Activated T-cell treated with anti-CD3 and anti-CD28 coated beads, Interleukin-2, amount 50 U/mL, for 72 hours (primary cell): Measurements from ENCODE around the gene ABHD1. TPM values are rescaled to one million over a fixed set of nuclear protein-coding genes. Genes with fewer than 3 reads are reported as not detected.
A peak's percentile ranks its signal among the peaks of the same experiment; 100 is the strongest.
"Not testable (repeated sequence)": the region's sequence is repeated elsewhere in the genome, so short reads cannot be mapped to it uniquely, and the experiment has no call there.

Experiments
- ATAC-seq, 2 donors: fragments of 150-1000 bp; cut with Tn5 transposase; replicated peaks in 1 of 2; 2 replicates each; pipeline ENCODE4 v1.10.0; 2021; ENCODE audit warnings: moderate library complexity in 2 of 2, mild to moderate bottlenecking in 1 of 2
- DNase-seq, 2 donors: peaks; one replicate each; pipeline ENCODE4 v3.0.0; 2021 to 2022; ENCODE audit warnings: mixed read lengths in 1 of 2
- H3K27ac Mint-ChIP-seq: one replicate; pipeline ENCODE4 v1.8.0; 2022; ENCODE audit warnings: mild to moderate bottlenecking, moderate library complexity, mixed read lengths
- H3K27me3 Mint-ChIP-seq: one replicate; pipeline ENCODE4 v1.8.0; 2022; ENCODE audit warnings: low read depth, mixed read lengths
- H3K36me3 Mint-ChIP-seq, 2 donors: one replicate each; pipeline ENCODE4 v1.8.0; 2022; ENCODE audit warnings: mixed read lengths in 2 of 2, mild to moderate bottlenecking in 1 of 2; ENCODE audit not compliant: insufficient read depth in 2 of 2
- H3K4me1 Mint-ChIP-seq: one replicate; pipeline ENCODE4 v1.8.0; 2022; ENCODE audit warnings: low read depth, mixed read lengths
- H3K4me3 Mint-ChIP-seq, 2 donors: one replicate each; pipeline ENCODE4 v1.8.0; 2022; ENCODE audit warnings: mild to moderate bottlenecking in 2 of 2, mixed read lengths in 2 of 2, moderate library complexity in 2 of 2
- H3K9me3 Mint-ChIP-seq, 2 donors: one replicate each; pipeline ENCODE4 v1.8.0; 2022; ENCODE audit warnings: mixed read lengths in 2 of 2
- total RNA-seq, 2 donors: library from RNA; stranded (reverse); gene quantifications; one replicate each; pipeline ENCODE4 v1.2.3, GENCODE V29; 2022

Gene ABHD1
- total RNA-seq, 2 donors from 2014 or later = 0.34 to 0.72 TPM

GRCh38 chr2:27109083-27109482, 14.5 kb upstream of the ABHD1 start:
- no peak overlapping the region for H3K27ac Mint-ChIP-seq
- H3K27me3 Mint-ChIP-seq = no peaks in the 10 kb centered on the region
- ATAC-seq (no peak), DNase-seq (no peak)
- no peaks in the 10 kb centered on the region for H3K9me3 Mint-ChIP-seq
- no peak overlapping the region for H3K4me3 Mint-ChIP-seq
- no peaks in the 10 kb centered on the region for H3K36me3 Mint-ChIP-seq
- no peaks in the 10 kb centered on the region for H3K4me1 Mint-ChIP-seq

- H3K4me1 Mint-ChIP-seq, DNase-seq, ATAC-seq, H3K36me3 Mint-ChIP-seq, H3K9me3 Mint-ChIP-seq, H3K27me3 Mint-ChIP-seq, H3K27ac Mint-ChIP-seq: not testable (repeated sequence)
- H3K4me3 Mint-ChIP-seq = peak overlapping the region in 1 of 2 donors; percentile 13
Measured at GRCh38 chr2:27110603-27111352, 12.8 kb upstream of the ABHD1 start.

GRCh38 chr2:27111392-27112078, 12.1 kb upstream of the ABHD1 start:
- ATAC-seq, H3K4me3 Mint-ChIP-seq, H3K4me1 Mint-ChIP-seq, H3K27ac Mint-ChIP-seq, H3K9me3 Mint-ChIP-seq, H3K27me3 Mint-ChIP-seq, DNase-seq, H3K36me3 Mint-ChIP-seq: not testable (repeated sequence)

- peaks cover 7% of the 10 kb centered on the region for H3K4me1 Mint-ChIP-seq
Measured at GRCh38 chr2:27115519-27115918, 8.1 kb upstream of the ABHD1 start.

GRCh38 chr2:27117995-27118524, 5.6 kb upstream of the ABHD1 start:
- DNase-seq (no peak), ATAC-seq (no peak)
- Mint-ChIP-seq H3K36me3 (no peaks in the 10 kb centered on the region), H3K27ac (no peak overlapping the region), H3K9me3 (no peaks in the 10 kb centered on the region), H3K4me1 (peaks cover 13% of the 10 kb centered on the region), H3K4me3 (peak overlapping the region in 1 of 2 donors; percentile 68), H3K27me3 (peaks cover 41% of the 10 kb centered on the region)

More at GRCh38 chr2:27115519-27115918, 8.1 kb upstream of the ABHD1 start:
- Mint-ChIP-seq H3K9me3 (no peaks in the 10 kb centered on the region), H3K27me3 (peaks cover 19% of the 10 kb centered on the region), H3K27ac (peak overlapping the region; percentile 4), H3K36me3 (no peaks in the 10 kb centered on the region), H3K4me3 (no peak overlapping the region)
- DNase-seq (no peak), ATAC-seq (no peak)

- Mint-ChIP-seq H3K36me3 (no peaks in the 10 kb centered on the region), H3K4me1 (peaks cover 17% of the 10 kb centered on the region), H3K27ac (no peak within 1 kb of the TSS), H3K9me3 (no peaks in the 10 kb centered on the region), H3K27me3 (peaks cover 41% of the 10 kb centered on the region), H3K4me3 (peak within 1 kb of the TSS; percentile 77 to 82)
- ATAC-seq (peak; percentile 21 to 26), DNase-seq (no peak)
Measured at GRCh38 chr2:27118525-27119329, 4.9 kb upstream of the ABHD1 start, which contains the start of gene CGREF1. Gene CGREF1 (minus strand): TSS chr2:27119128. CDS start chr2:27104366, 14,762 bp downstream.

GRCh38 chr2:27119330-27119670, 4.3 kb upstream of the ABHD1 start:
- H3K27ac Mint-ChIP-seq, ATAC-seq, H3K36me3 Mint-ChIP-seq, H3K9me3 Mint-ChIP-seq, DNase-seq: not testable (repeated sequence)
- H3K4me3 Mint-ChIP-seq = peak overlapping the region; percentile 77 to 82
- H3K27me3 Mint-ChIP-seq = peaks cover 41% of the 10 kb centered on the region
- peaks cover 21% of the 10 kb centered on the region for H3K4me1 Mint-ChIP-seq

- no peak overlapping the region for H3K4me3 Mint-ChIP-seq
- H3K36me3 Mint-ChIP-seq = no peaks in the 10 kb centered on the region
- peaks cover 41% of the 10 kb centered on the region for H3K27me3 Mint-ChIP-seq
- no peak for ATAC-seq
- H3K4me1 Mint-ChIP-seq = peaks cover 21% of the 10 kb centered on the region
- no peaks in the 10 kb centered on the region for H3K9me3 Mint-ChIP-seq
- no peak for DNase-seq
- no peak overlapping the region for H3K27ac Mint-ChIP-seq
Measured at GRCh38 chr2:27121906-27122305, 1.7 kb upstream of the ABHD1 start.

- no peaks in the 10 kb centered on the region for H3K36me3 Mint-ChIP-seq
- ATAC-seq (no peak), DNase-seq (no peak)
- peak overlapping the region; percentile 9 for H3K27ac Mint-ChIP-seq
- H3K9me3 Mint-ChIP-seq = no peaks in the 10 kb centered on the region
- peaks cover 21% of the 10 kb centered on the region for H3K4me1 Mint-ChIP-seq
- H3K27me3 Mint-ChIP-seq = peaks cover 39% of the 10 kb centered on the region
- peak overlapping the region; percentile 91 for H3K4me3 Mint-ChIP-seq
Measured at GRCh38 chr2:27122791-27123190, 824 bp upstream of the ABHD1 start.

GRCh38 chr2:27125104-27125503, 1.5 kb downstream of the ABHD1 start:
- Mint-ChIP-seq H3K9me3 (no peaks in the 10 kb centered on the region), H3K4me3 (no peak overlapping the region), H3K36me3 (no peaks in the 10 kb centered on the region), H3K27ac (no peak overlapping the region), H3K4me1 (peaks cover 14% of the 10 kb centered on the region), H3K27me3 (peaks cover 25% of the 10 kb centered on the region)
- DNase-seq (no peak), ATAC-seq (no peak)

GRCh38 chr2:27126252-27126710, 2.7 kb downstream of the ABHD1 start:
- DNase-seq (no peak), ATAC-seq (no peak)
- Mint-ChIP-seq H3K9me3 (no peaks in the 10 kb centered on the region), H3K36me3 (no peaks in the 10 kb centered on the region), H3K27me3 (peaks cover 16% of the 10 kb centered on the region), H3K4me1 (peaks cover 14% of the 10 kb centered on the region), H3K4me3 (no peak overlapping the region), H3K27ac (no peak overlapping the region)

GRCh38 chr2:27127883-27128667, 4.5 kb downstream of the ABHD1 start:
- no peaks in the 10 kb centered on the region for H3K9me3 Mint-ChIP-seq
- no peaks in the 10 kb centered on the region for H3K27me3 Mint-ChIP-seq
- no peak for DNase-seq
- no peak for ATAC-seq
- H3K27ac Mint-ChIP-seq = no peak overlapping the region
- peaks cover 0 to 3% of the 10 kb centered on the region in 2 donors for H3K36me3 Mint-ChIP-seq
- H3K4me1 Mint-ChIP-seq = peaks cover 15% of the 10 kb centered on the region
- H3K4me3 Mint-ChIP-seq = no peak overlapping the region
